ENCODE results near the gene WHRN.

The WHRN gene

DNA sequence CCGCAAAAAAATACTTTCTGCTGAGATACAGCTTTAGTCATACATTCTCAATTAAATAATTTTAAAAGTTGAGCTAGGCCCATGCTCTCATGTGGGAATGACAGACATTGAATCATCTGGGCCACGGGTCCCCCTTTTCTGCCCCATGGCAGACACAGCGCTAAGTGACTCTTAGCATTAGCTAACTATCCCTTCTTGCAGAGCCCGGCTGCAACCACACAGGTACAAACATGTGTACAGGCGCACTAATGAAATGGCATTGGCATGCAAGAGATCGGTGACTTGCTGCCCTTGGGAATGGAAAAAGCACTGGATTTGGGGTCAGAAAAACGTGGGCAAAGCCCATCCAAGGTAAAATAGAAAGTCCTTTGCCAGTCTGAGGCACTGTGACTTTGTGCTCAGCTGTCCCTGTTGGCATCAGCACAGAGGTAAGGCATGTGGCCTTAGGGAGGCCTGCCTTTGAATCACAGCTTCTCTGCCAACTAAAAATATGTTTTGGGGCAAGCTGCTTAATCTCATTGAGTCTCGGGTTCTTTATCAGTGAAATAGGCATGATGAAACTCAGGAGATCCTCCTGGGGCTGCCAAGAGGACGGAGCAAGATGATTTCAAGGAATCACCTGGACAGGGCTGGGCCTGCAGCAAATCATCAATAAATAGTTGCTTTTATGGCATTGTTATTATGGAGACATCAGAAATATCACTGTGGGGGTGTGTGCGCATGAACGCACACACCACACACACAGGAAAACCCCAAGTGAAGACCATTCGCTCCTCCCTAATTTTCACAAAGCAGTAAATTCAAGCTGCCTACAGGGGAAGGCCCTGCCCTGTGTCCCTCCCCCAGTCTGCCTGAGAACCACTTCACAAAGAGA lies 54.2 kb downstream of the WHRN start:
- no peak for DNase-seq (ENCODE audit: low spot score)

DNA sequence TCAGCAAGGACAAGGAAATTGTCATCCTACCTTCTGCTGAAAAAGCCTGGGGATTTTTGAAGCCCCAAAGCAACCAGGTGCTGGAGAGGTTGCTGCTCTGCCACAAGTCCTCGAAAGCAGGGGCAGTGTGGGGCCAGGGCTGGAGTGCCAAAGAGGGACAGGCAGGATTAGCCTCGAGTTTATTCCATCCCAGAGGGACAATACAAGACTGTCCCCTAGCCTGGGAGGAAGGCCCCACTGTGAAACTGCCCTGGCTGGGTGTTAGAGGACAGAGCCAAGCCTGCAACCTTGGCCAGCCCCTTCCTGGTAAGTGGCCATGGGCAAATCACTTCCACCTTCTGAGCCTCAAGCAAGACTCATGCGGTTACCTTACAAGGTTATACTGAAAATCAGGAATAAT lies 55.1 kb downstream of the WHRN start:
- DNase-seq (ENCODE audit: low spot score): no peak

GRCh38 chr9:114449236-114449635 lies 56.0 kb downstream of the WHRN start:
- no peak for DNase-seq (ENCODE audit: low spot score)

DNA sequence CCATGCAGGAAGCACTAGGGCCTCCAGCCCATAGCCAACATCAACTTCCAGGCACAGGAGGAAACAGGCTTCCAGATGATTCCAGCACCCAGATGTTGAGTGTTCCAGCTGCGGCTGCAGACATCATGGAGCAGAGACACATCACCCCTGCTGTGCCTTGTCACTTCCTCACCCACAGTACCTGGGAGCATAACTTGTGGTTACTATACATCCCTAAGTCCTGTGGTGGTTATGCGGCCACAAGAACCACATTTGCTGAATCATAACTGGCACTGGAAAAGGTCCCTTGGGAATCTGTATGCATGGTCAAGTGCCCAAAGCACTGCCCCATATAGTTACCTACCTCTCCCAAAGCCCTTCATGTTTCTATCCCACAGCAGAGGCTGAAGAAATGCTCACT lies 56.6 kb downstream of the WHRN start:
- DNase-seq (ENCODE audit: low spot score): no peak

GRCh38 chr9:114446672-114447450 lies 58.4 kb downstream of the WHRN start:
- no peak for DNase-seq (ENCODE audit: low spot score)

DNA sequence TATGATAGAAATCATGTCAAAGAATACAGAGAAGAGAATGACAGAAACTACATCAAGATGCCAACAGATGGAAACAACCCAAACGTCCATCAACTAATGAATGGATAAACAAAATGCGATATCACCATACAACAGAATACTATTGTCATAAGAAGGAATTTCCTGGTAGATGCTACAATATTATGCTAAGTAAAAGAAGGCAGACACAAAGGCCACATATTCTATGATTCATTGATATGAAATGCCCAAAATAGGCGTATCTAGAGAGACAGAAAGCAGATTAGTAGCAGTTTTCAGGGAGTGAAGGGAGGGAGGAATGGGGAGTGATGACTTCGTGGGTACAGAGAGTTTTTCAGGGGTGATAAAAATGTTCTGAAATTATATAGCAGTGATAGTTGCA lies 59.2 kb downstream of the WHRN start:
- no peak for DNase-seq (ENCODE audit: low spot score)

GRCh38 chr9:114445616-114446015 lies 59.7 kb downstream of the WHRN start:
- DNase-seq (ENCODE audit: low spot score): no peak

DNA sequence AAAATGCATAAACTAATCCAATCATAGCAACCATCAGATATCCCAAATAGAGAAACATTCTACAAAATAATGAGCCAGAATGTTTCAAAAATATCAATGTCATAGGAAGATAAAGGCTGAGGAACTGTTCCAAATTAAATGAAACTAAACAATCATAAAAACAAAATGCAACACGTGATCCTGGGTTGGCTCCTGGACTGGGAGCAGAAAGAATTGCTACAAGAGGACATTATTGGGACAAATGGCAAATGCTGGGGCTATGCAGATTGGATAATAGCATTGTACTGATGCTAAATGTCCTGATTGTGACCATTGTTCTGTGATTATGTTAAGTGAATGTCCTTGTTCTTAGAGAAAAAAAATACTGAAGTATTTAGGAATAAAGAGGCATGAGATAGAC lies 63.3 kb downstream of the WHRN start:
- DNase-seq (ENCODE audit: low spot score): no peak

DNA sequence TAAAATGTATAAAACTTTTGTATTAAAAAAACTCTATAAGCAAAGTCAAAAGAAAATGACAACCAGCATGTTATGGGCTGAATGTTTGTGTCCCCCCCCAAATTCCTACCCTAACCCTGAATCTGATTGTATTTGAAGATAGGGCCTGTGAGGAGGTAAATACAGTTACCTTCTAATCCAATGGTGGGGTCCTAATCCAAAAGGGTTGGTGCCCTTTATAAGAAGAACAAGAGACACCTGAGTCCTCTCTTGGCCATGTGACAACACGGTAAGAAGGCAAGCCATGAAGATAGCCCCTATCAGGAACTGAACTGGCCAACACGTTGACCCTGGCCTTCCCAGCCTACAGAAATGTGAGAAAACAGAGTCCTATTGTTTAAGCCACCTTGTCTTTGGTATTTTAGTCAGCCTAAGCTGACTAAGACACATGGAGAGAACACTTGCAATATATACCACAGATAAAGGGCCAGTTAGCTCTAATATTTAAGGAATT lies 67.8 kb downstream of the WHRN start:
- no peak for DNase-seq (ENCODE audit: low spot score)

DNA sequence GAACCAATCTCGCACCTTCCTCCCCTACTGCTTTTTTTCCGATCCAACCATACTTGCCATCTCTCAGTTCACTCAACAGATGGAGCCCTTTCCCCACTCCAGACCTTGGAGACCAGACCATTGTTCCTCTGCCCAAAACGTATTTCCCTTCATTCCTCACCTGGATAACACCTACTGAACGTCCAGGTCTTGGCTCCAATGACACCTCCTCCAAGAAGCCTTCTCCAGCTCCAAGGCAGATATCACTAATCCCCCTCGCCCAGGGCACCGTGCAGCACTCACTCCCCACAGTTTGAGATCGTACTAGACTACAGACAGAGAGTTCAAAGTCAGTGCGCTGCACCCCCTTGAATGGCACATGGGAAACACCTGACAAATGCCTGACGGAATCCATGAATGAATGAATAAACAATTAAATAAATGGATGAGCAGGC lies 70.4 kb downstream of the WHRN start:
- peak; percentile 24 for DNase-seq (ENCODE audit: low spot score)

GRCh38 chr9:114433720-114434255 lies 71.5 kb downstream of the WHRN start:
- no peak for DNase-seq (ENCODE audit: low spot score)

DNA sequence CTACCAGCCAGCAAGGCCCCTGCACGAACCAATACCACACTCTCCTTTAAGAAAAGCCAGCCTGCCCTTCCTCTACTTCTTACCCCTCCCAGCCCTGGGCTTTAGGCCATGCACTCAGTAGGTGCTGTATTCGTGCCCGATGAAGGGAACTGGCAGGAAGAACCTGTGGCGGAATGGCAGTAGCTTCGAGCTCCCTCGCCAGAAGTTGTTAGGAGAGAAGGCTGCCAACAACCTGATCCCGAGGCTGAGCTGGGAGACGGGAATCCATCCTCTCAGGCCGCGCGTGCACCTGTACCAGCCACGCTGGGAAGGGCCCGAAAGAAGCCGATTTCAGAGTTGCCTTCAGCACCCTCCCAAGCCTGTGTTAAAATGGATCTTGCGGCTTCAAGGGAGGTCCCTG lies 72.2 kb downstream of the WHRN start:
- DNase-seq (ENCODE audit: low spot score): no peak

- DNase-seq (ENCODE audit: low spot score): no peak
Measured at GRCh38 chr9:114432323-114433067, 72.8 kb downstream of the WHRN start.

DNA sequence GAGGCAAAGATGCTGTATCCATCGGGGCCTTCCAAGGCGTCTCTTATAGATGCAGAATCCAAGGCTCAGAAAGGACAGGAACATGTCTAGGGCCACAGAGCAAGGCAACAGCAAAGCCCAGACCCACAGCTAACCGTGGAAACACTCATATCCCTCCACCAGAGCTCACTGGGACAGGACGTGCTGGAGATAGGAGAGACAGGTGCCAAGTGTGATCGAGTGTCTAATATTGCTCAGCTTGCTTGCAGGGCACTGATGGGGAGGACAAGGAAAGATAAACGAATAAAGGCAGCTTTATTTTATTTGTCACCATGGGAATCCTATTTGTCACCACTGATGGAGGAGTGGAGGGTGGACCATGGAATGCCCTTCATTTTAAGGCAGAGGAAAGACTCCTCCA lies 73.5 kb downstream of the WHRN start:
- no peak for DNase-seq (ENCODE audit: low spot score)

DNA sequence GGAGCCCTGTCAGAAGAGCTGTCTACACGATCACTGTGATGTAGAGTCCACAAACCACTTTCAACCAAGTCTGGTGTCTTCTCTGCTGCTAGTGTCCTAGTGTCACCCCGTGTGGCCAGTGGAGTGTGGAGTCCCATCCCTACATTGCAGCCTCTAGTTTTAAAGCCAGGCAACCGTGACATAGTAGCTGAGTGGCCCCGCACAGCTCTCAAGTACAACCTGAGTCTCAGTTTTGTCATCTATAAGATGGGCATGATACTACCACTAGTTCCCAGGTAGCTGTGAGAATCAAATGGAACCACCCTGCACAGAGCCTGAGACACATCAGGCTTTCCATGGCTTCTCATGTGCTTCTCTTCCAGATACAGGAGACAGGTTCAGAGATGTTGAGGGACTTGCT lies 74.3 kb downstream of the WHRN start:
- DNase-seq (ENCODE audit: low spot score): no peak

- DNase-seq (ENCODE audit: low spot score): no peak
Measured at GRCh38 chr9:114430457-114430856, 74.8 kb downstream of the WHRN start.

DNA sequence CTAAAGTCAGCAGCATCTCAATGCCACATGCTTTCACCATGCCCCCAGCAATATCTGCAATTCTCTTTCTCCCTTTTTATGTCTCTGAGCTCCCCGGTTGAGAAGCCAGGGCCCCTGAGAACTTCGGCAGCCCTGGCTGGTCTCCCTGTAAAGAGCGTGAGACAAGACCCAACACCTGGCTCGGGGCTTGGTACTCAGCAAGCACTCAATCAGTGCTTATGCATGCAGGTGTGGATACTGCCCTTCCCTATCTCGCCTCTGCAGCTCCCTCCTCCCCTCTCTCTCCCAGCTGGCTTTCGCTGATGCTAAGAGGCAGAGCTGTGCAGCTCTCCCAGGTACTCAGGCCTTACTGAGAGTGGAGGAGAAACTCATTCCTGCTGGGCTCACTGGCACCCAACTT lies 75.8 kb downstream of the WHRN start:
- no peak for DNase-seq (ENCODE audit: low spot score)

- no peak for DNase-seq (ENCODE audit: low spot score)
Measured at GRCh38 chr9:114428466-114428865, 76.8 kb downstream of the WHRN start.

DNA sequence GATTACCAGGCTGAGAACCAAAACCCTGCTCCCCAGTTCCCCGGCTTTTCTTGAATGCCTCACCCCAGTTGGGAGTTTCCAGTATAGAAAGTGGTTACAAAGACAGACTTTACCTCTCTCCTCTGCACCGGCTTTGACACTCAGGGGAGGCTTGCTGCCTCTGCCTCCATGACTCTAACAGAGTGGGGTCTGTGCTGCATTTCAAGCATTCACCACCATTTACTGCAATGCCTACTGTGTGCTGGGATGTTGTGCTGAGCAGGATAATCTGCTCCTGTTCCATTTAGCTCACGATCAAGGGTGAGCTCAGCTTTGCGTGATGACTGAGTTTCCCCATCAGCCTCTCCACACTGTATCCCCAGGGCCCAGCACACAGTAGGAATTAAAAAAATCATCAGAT lies 77.6 kb downstream of the WHRN start:
- DNase-seq (ENCODE audit: low spot score): no peak

- no peak for DNase-seq (ENCODE audit: low spot score)
Measured at GRCh38 chr9:114426046-114426948, 79.0 kb downstream of the WHRN start.

- no peak for DNase-seq (ENCODE audit: low spot score)
Measured at GRCh38 chr9:114425126-114425525, 80.1 kb downstream of the WHRN start.

Measured in SK-N-DZ (cell line).